Activated T-cell treated with anti-CD3 and anti-CD28 coated beads, Interleukin-2, amount 50 U/mL, for 72 hours (primary cell): ENCODE results near the gene CD1C. TPM values are rescaled to one million over a fixed set of nuclear protein-coding genes. Genes with fewer than 3 reads are reported as not detected.
"Not testable (repeated sequence)": the region's sequence is repeated elsewhere in the genome, so short reads cannot be mapped to it uniquely, and the experiment has no call there.

Experiments
- ATAC-seq, 2 donors: fragments of 150-1000 bp; cut with Tn5 transposase; replicated peaks in 1 of 2; 2 replicates each; pipeline ENCODE4 v1.10.0; 2021; ENCODE audit warnings: moderate library complexity in 2 of 2, mild to moderate bottlenecking in 1 of 2
- DNase-seq, 2 donors: peaks; one replicate each; pipeline ENCODE4 v3.0.0; 2021 to 2022; ENCODE audit warnings: mixed read lengths in 1 of 2
- H3K27ac Mint-ChIP-seq: one replicate; pipeline ENCODE4 v1.8.0; 2022; ENCODE audit warnings: mild to moderate bottlenecking, moderate library complexity, mixed read lengths
- H3K27me3 Mint-ChIP-seq: one replicate; pipeline ENCODE4 v1.8.0; 2022; ENCODE audit warnings: low read depth, mixed read lengths
- H3K36me3 Mint-ChIP-seq, 2 donors: one replicate each; pipeline ENCODE4 v1.8.0; 2022; ENCODE audit warnings: mixed read lengths in 2 of 2, mild to moderate bottlenecking in 1 of 2; ENCODE audit not compliant: insufficient read depth in 2 of 2
- H3K4me1 Mint-ChIP-seq: one replicate; pipeline ENCODE4 v1.8.0; 2022; ENCODE audit warnings: low read depth, mixed read lengths
- H3K4me3 Mint-ChIP-seq, 2 donors: one replicate each; pipeline ENCODE4 v1.8.0; 2022; ENCODE audit warnings: mild to moderate bottlenecking in 2 of 2, mixed read lengths in 2 of 2, moderate library complexity in 2 of 2
- H3K9me3 Mint-ChIP-seq, 2 donors: one replicate each; pipeline ENCODE4 v1.8.0; 2022; ENCODE audit warnings: mixed read lengths in 2 of 2
- total RNA-seq, 2 donors: library from RNA; stranded (reverse); gene quantifications; one replicate each; pipeline ENCODE4 v1.2.3, GENCODE V29; 2022

CD1C gene
- total RNA-seq, 2 donors from 2014 or later, result 0.16 TPM; not detected in 1

DNA sequence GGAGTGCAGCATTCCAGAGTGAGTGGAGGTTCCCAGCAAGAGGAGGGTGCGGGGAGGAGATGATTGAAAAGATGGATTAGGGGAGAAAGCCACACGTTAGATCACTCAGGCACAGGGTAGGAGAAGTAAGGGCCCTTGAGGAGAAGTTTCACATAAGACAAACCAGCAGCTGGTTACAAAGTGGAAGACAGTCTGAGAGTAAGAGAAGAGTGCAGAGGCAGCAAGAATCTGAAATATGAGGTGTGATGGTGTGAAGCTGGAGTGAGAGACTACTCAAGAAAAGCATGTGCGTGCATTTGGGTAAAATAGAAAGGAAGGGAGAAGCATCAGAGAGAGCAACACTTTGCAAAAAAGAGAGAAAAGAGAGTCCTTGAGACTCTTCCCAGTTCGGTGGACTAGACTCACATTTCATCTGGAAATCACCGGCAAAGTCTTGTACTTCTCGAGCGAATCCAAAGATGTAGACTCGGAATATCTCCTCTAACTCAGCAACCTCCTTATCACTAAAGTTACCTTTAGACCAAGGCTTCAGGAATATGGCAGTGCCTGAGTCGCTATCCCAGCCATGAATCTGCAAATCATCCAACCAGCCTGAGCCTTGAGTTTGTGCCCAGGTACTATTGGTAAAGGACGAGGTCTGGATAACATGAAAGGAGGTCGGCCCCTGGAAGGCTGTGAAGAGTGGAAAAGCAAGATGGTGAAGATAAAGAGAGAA is 40.8 kb downstream of the CD1C start:
- ATAC-seq (no peak), DNase-seq (no peak)
- H3K9me3 Mint-ChIP-seq, result no peaks in the 10 kb centered on the region
- no peaks in the 10 kb centered on the region for H3K27me3 Mint-ChIP-seq
- H3K4me3 Mint-ChIP-seq, result no peak overlapping the region
- H3K4me1 Mint-ChIP-seq, result peaks cover 11% of the 10 kb centered on the region
- no peaks in the 10 kb centered on the region for H3K36me3 Mint-ChIP-seq
- H3K27ac Mint-ChIP-seq, result no peak overlapping the region

DNA sequence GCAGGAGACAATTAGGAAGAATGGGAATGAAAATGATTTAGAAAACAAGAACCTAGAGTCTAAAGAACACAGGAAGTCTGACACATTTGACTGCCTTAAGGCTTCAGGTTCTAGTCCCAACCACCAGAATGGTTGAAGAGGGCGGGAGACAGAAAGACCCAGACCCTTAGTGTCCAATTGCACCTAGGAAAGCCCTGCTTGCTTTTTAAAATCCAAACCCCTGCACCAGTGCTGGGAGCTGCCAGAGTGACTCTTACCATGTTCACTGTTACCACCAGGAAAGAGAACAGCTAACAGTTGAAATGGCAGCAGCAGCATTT is 41.3 kb downstream of the CD1C start:
- DNase-seq (no peak), ATAC-seq (no peak)
- no peak overlapping the region for H3K4me3 Mint-ChIP-seq
- no peaks in the 10 kb centered on the region for H3K9me3 Mint-ChIP-seq
- peaks cover 11% of the 10 kb centered on the region for H3K4me1 Mint-ChIP-seq
- H3K36me3 Mint-ChIP-seq, result no peaks in the 10 kb centered on the region
- no peaks in the 10 kb centered on the region for H3K27me3 Mint-ChIP-seq
- H3K27ac Mint-ChIP-seq, result no peak overlapping the region

DNA sequence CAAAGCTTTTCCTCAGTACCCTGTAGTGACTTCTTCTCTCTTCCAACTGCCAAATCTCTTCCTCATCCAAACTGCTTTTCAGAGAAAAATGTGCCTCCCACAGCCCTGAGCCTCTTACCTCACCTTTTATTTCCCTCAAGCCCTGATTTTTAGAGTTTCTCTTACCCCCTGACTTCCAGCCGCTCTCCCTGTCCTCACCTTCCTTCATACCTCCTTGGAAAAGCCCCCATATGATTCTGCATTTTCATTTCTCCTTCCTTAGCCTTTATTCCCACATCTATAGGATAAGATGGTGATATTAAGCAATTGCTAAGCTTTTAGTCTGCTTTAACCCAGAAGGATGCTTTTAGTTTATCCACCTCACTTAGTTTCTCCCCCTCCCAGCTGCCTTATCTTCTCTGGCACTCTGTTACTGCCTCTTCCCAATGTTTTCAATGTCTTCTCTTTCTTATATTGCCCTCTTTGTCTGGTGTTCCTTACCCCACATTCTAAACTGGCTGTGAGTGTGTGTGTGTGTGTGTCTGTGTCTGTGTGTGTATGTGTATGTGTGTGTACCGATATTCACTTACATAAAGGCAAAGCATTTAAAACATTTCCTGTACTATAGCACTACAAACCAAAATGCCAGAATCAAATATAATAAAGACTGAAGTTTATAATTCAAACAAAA is 41.9 kb downstream of the CD1C start, which contains the start of gene CD1B:
Gene CD1B, minus strand, starts transcription at position 51 of the 670 bp plus-strand sequence. CDS start 108 bp downstream, outside the sequence.
- Mint-ChIP-seq H3K36me3 (no peaks in the 10 kb centered on the region), H3K4me3 (no peak within 1 kb of the TSS), H3K4me1 (peaks cover 11% of the 10 kb centered on the region), H3K27ac (no peak within 1 kb of the TSS), H3K27me3 (no peaks in the 10 kb centered on the region), H3K9me3 (no peaks in the 10 kb centered on the region)
- ATAC-seq, result no peak
- no peak for DNase-seq

DNA sequence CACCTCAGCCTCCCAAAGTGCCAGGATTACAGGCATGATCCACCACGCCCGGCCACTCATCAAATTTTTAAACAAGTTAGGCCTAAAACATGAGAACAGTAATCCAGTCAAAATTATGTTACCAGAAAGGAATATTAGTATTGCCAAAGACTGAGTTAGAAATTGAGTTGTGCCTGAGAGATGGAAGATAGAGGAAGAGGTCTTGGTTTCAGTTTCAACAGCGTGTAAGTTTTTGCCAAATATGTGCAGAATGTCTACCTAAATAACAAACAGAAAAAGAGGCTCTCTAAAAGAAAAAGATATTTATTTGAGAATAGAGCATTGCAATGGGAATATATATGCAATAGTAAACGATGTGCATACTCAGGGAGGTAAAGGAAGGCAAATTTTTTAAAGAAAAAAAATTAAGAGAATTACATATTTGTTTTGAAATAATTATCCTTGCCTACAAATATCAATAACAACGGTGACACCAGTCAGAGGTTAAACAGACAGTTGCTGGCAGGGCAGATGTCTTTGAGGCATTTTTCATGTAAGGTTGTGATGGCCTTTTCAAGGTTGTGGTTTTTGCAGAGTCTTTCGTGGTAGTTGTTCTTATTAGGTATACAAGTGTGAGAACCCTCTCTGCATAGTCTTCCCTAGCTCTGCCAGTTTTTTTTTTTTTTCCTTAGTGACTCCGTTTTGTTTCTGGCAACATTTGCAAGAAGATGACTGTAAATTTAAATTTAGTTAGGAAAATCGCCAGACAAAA is 43.9 kb downstream of the CD1C start:
- peaks cover 0 to 2% of the 10 kb centered on the region in 2 donors for H3K36me3 Mint-ChIP-seq
- H3K4me1 Mint-ChIP-seq, result peaks cover 11% of the 10 kb centered on the region
- H3K4me3 Mint-ChIP-seq, result no peak overlapping the region
- H3K9me3 Mint-ChIP-seq, result peaks cover 0 to 1% of the 10 kb centered on the region in 2 donors
- DNase-seq (no peak), ATAC-seq (no peak)
- no peaks in the 10 kb centered on the region for H3K27me3 Mint-ChIP-seq
- H3K27ac Mint-ChIP-seq, result no peak overlapping the region

DNA sequence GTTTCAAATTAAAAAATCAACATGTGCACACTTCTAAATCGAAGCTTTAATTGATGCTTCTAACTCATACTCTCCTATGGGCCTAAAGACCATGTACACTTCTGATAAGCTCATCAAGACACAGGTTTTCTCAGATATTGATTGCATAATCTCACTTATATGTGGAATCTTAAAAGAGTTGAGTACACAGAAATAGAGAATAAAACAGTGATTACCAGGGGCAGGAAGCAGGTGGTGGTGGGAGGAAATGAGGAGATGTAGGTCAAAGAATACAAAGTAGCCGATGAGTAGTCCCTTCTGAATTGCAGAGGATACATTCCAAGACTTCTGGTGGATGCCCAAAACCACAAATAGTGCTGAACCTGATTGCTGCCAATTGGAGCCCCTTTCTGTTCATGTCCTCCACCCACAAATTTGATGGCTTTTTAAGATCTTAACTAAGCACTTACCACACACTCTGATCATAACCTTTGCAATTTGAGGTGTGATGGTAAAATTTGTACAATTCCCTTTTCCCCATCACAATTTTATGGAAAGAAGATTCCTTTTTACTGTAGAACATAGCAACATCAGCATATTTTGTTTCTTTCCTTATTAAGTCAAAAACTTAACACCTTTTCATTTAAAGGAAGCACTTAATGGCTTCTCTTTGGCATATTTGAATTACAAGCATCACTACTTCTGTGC is 44.9 kb downstream of the CD1C start:
- Mint-ChIP-seq H3K27me3 (no peaks in the 10 kb centered on the region), H3K9me3 (peaks cover 1 to 5% of the 10 kb centered on the region in 2 donors), H3K27ac (no peak overlapping the region), H3K4me1 (peaks cover 11% of the 10 kb centered on the region), H3K4me3 (no peak overlapping the region), H3K36me3 (peaks cover 1 to 3% of the 10 kb centered on the region in 2 donors)
- ATAC-seq (no peak), DNase-seq (no peak)

DNA sequence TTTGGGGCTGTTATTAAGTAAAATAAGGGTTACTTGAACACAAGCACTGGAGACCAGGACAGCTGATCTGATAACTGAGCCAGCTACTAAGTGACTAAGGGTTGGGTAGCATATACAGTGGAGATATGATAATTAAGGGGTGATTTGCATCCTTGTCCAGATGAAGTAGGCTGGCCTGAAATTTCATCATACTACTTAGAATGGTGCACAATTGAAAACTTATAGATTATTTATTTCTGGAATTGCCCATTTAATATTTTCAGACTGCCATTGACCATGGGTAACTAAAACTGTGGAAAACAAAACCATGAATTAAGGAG is 45.5 kb downstream of the CD1C start:
- Mint-ChIP-seq H3K36me3 (peaks cover 1 to 3% of the 10 kb centered on the region in 2 donors), H3K27me3 (no peaks in the 10 kb centered on the region)
- ATAC-seq, result no peak

DNA sequence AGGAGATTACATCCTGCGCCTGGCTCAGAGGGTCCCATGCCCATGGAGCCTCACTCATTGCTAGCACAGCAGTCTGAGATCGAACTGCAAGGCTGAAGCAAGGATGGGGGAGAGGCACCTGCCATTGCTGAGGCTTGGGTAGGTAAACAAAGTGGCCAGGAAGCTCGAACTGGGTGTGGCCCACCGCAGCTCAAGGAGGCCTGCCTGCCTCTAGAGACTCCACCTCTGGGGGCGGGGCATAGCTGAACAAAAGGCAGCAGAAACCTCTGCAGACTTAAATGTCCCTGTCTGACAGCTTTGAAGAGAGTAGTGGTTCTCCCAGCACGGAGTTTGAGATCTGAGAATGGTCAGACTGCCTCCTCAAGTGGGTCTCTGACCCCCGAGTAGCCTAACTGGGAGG is 46.7 kb downstream of the CD1C start:
- not testable (repeated sequence) for ATAC-seq, DNase-seq, H3K36me3 Mint-ChIP-seq, H3K9me3 Mint-ChIP-seq, H3K27ac Mint-ChIP-seq, H3K4me3 Mint-ChIP-seq, H3K27me3 Mint-ChIP-seq
- peaks cover 11% of the 10 kb centered on the region for H3K4me1 Mint-ChIP-seq

More for the DNA sequence above, 45.5 kb downstream of the CD1C start:
- H3K4me1 Mint-ChIP-seq, result peaks cover 11% of the 10 kb centered on the region
- DNase-seq, result no peak
- no peak overlapping the region for H3K4me3 Mint-ChIP-seq
- H3K27ac Mint-ChIP-seq, result no peak overlapping the region
- peaks cover 4 to 5% of the 10 kb centered on the region in 2 donors for H3K9me3 Mint-ChIP-seq

Other genes with a start within 250 kb of the CD1C start
- gene CD1D, start 109.0 kb upstream of the CD1C start, total RNA-seq, result not detected
- gene CD1A, start 35.5 kb upstream of the CD1C start, total RNA-seq, result not detected
- not detected for gene CD1B, start 41.6 kb downstream of the CD1C start, total RNA-seq
- not detected for gene CD1E, start 64.0 kb downstream of the CD1C start, total RNA-seq
- gene OR10T2, start 109.5 kb downstream of the CD1C start, total RNA-seq, result not detected
- gene OR10K2, start 136.3 kb downstream of the CD1C start, total RNA-seq, result not detected
- gene OR10K1, start 171.9 kb downstream of the CD1C start, total RNA-seq, result not detected
- not detected for gene OR10R2, start 182.3 kb downstream of the CD1C start, total RNA-seq